SU-DHL-6 (cell line): Measurements from ENCODE around the gene XRCC6.

Experiments
- EZH2phosphoT487 ChIP-seq: fragments of 200-600 bp; sonication (generic), shearing (Covaris generic); conservative IDR thresholded peaks from 2 replicates; pipeline ENCODE4 v1.6.1; 2018; ENCODE audit warnings: mild to moderate bottlenecking, antibody characterized with exemption, low read length, moderate library complexity, mixed read lengths
- TF ChIP-seq, protein P1 (sequence below): fragments of 200-600 bp; sonication (generic); IDR thresholded peaks from one replicate; pipeline ENCODE4 v1.5.1; 2017; ENCODE audit warnings: antibody characterized with exemption, mild to moderate bottlenecking, low read length, moderate library complexity; ENCODE audit not compliant: insufficient read depth, poor library complexity, severe bottlenecking

DNA sequence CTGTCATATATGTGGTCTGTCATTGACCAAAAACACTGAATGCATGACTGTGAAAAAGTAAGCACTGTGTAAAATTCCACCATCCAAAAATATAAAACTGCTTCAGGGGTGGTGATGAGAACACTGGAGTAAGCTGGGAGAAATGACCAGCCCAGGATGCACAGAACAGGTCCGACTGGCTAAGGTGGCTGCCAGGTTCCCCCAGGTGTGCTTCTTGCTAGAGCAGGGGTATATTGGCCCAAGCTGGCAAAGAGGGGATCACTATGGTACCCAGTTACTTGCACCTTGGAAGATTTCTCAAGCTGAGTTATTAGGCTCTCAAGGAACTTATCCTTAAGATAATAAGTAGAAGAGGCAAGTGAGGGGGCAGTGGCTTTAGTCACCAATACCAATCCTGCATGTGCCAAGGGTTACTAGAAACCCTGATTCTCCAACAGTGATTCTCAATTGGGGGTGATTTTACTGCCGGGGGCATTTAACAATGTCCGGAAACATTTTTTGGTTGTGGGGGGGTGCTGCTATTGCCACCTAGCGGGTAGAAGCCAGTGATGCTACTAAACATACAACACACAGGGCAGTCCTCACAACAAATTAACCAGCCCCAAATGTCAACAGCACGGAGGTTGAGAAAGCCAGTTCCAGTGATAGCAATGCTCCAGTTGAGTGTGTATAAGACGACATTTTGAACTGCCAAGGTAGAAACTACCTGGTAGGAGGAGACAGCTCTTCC is 51.9 kb downstream of the XRCC6 start:
- TF ChIP-seq EZH2phosphoT487 = no peak
- TF ChIP-seq, protein P1, sequence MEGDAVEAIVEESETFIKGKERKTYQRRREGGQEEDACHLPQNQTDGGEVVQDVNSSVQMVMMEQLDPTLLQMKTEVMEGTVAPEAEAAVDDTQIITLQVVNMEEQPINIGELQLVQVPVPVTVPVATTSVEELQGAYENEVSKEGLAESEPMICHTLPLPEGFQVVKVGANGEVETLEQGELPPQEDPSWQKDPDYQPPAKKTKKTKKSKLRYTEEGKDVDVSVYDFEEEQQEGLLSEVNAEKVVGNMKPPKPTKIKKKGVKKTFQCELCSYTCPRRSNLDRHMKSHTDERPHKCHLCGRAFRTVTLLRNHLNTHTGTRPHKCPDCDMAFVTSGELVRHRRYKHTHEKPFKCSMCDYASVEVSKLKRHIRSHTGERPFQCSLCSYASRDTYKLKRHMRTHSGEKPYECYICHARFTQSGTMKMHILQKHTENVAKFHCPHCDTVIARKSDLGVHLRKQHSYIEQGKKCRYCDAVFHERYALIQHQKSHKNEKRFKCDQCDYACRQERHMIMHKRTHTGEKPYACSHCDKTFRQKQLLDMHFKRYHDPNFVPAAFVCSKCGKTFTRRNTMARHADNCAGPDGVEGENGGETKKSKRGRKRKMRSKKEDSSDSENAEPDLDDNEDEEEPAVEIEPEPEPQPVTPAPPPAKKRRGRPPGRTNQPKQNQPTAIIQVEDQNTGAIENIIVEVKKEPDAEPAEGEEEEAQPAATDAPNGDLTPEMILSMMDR = peak; percentile 70
